K562 (cell line): ENCODE data around the gene HMCN1. TPM values are rescaled to one million over a fixed set of nuclear protein-coding genes. Genes with fewer than 3 reads are reported as not detected.

Experiments used
- ATAC-seq: fragments of 200-7000 bp; cut with Tn5 transposase; 3 replicates; pipeline ENCODE4 v1.9.1; 2020; ENCODE audit warnings: moderate library complexity
- BruUV-seq: library from RNA; stranded (reverse); fragments of 400-500 nt; replicated peaks from 2 replicates; lab custom pipeline; 2021; lab: Mats Ljungman, UMichigan
- CTCF ChIA-PET: fragments of 300-600 bp; formaldehyde crosslinking; extraction: SDS; loops from one replicate; lab custom pipeline; 2021; ENCODE audit warnings: low intra/inter-chr PET ratio; lab: Yijun Ruan, JAX
- POLR2A ChIA-PET: fragments of 300-600, 350-650 bp; sonication (Branson Sonifier 250); formaldehyde crosslinking; extraction: SDS; loops from one replicate; lab custom pipeline; 2021; ENCODE audit warnings: antibody characterized with exemption, inconsistent platforms; lab: Yijun Ruan, JAX
- DNase-seq, 4 experiments: peaks; one replicate each; pipeline versions ENCODE4 v3.0.0 to v3.0.0-alpha.2; 2011 to 2018; ENCODE audit warnings: low spot score in 3 of 4, mixed read lengths in 3 of 4; ENCODE audit errors: extremely low read depth in 1 of 4
- FAIRE-seq: peaks from 2 replicates; lab custom pipeline; 2011; peaks lifted over from hg19 to GRCh38; lab: Jason Lieb, UNC
- H2AFZ ChIP-seq: 2 replicates; pipeline ENCODE4 v1.6.0; 2011; ENCODE audit warnings: low read depth, low read length, control low read depth, inconsistent platforms
- H3K27ac ChIP-seq: fragments of 200-600 bp; 3 replicates; pipeline ENCODE4 v1.8.0; 2011; ENCODE audit warnings: low read depth, mild to moderate bottlenecking, control low read depth, inconsistent platforms, low read length, moderate library complexity, mixed read lengths; ENCODE audit errors: extremely low read depth
- H3K27me3 ChIP-seq, 2 experiments: fragments of 300-600 bp in 1 of 2; 2 replicates in 1 of 2; 3 replicates in 1 of 2; pipeline versions ENCODE4 v1.6.0 to v1.8.0; 2011; ENCODE audit warnings: inconsistent platforms in 2 of 2, low read length in 2 of 2, mild to moderate bottlenecking in 1 of 2, mixed read lengths in 1 of 2, moderate library complexity in 1 of 2; ENCODE audit not compliant: control insufficient read depth in 2 of 2, insufficient read depth in 2 of 2
- H3K36me3 ChIP-seq: fragments of 300-600 bp; 3 replicates; pipeline ENCODE4 v1.8.0; 2011; ENCODE audit warnings: mild to moderate bottlenecking, low read length, inconsistent platforms; ENCODE audit not compliant: control insufficient read depth, insufficient read depth
- H3K4me1 ChIP-seq, 2 experiments: fragments of 200-600 bp in 1 of 2; replicated peaks in 1 of 2; 2 replicates in 1 of 2; 3 replicates in 1 of 2; pipeline versions ENCODE4 v1.5.1 to v1.8.0; 2011; ENCODE audit warnings: inconsistent platforms in 2 of 2, low read length in 2 of 2, mild to moderate bottlenecking in 1 of 2, mixed read lengths in 1 of 2, moderate library complexity in 1 of 2; ENCODE audit not compliant: control insufficient read depth in 2 of 2, insufficient read depth in 2 of 2
- H3K4me2 ChIP-seq: 2 replicates; pipeline ENCODE4 v1.6.1; 2011; ENCODE audit warnings: low read length, control low read depth, inconsistent platforms, mixed read lengths; ENCODE audit not compliant: insufficient read depth
- H3K4me3 ChIP-seq: fragments of 200-600 bp; sonication (generic), shearing (Covaris generic); 2 replicates; pipeline ENCODE4 v1.5.1; 2016; ENCODE audit warnings: control low read depth, inconsistent platforms
- H3K79me2 ChIP-seq: fragments of 200-600 bp; 3 replicates; pipeline ENCODE4 v1.8.0; 2011; ENCODE audit warnings: low read length, inconsistent platforms; ENCODE audit not compliant: control insufficient read depth, insufficient read depth
- H3K9ac ChIP-seq, 2 experiments: 2 replicates each; pipeline versions ENCODE4 v1.6.0 to v1.6.1; 2011; ENCODE audit warnings: low read depth in 2 of 2, low read length in 2 of 2, control low read depth in 1 of 2, inconsistent platforms in 1 of 2, mild to moderate bottlenecking in 1 of 2, mixed read lengths in 1 of 2; ENCODE audit not compliant: insufficient read depth in 1 of 2
- H3K9me1 ChIP-seq: one replicate; pipeline ENCODE4 v1.6.0; 2011; ENCODE audit warnings: inconsistent platforms, mild to moderate bottlenecking, low read length, moderate library complexity; ENCODE audit not compliant: control insufficient read depth, insufficient read depth
- H3K9me3 ChIP-seq: replicated peaks from 2 replicates; pipeline ENCODE4 v1.5.1; 2011; ENCODE audit warnings: low read depth, low read length, inconsistent platforms; ENCODE audit not compliant: control insufficient read depth, insufficient read depth
- H4K20me1 ChIP-seq: replicated peaks from 2 replicates; pipeline ENCODE4 v1.6.1; 2011; ENCODE audit warnings: low read length, inconsistent platforms, mixed read lengths; ENCODE audit not compliant: control insufficient read depth, insufficient read depth
- HEY1 ChIP-seq: fragments of 250-450 bp; sonication (Bioruptor Pico); IDR thresholded peaks from 2 replicates; pipeline ENCODE4 v1.5.0; 2020; ENCODE audit warnings: mild to moderate bottlenecking, moderate library complexity, borderline replicate concordance
- HMGN3 ChIP-seq: IDR thresholded peaks from 2 replicates; pipeline ENCODE4 v1.6.1; 2011; ENCODE audit warnings: borderline replicate concordance, low read depth, mild to moderate bottlenecking, mixed read lengths, low read length; ENCODE audit not compliant: insufficient read length; ENCODE audit errors: extremely low read depth
- NFE2L1 ChIP-seq: fragments of 450-650 bp; IDR thresholded peaks from 2 replicates; pipeline ENCODE4 v1.6.1; 2016; ENCODE audit warnings: missing genetic modification characterization, low read depth, mild to moderate bottlenecking, missing compliant biosample characterization, moderate library complexity, borderline replicate concordance
- NFIX ChIP-seq: fragments of 250-450 bp; sonication (Bioruptor Pico); IDR thresholded peaks from 2 replicates; pipeline ENCODE4 v1.4.0; 2020; ENCODE audit warnings: low read depth, mild to moderate bottlenecking, moderate library complexity
- POLR2G ChIP-seq: fragments of 200-400 bp; formaldehyde crosslinking; IDR thresholded peaks from 2 replicates; pipeline ENCODE4 v1.6.1; 2017; ENCODE audit warnings: low read depth, mild to moderate bottlenecking, antibody characterized with exemption, low read length, moderate library complexity
- TRIM25 ChIP-seq: fragments of 450-650 bp; IDR thresholded peaks from 2 replicates; pipeline ENCODE4 v1.7.0; 2016; ENCODE audit warnings: borderline replicate concordance
- TSC22D4 ChIP-seq: fragments of 450-650 bp; IDR thresholded peaks from 2 replicates; pipeline ENCODE4 v1.6.1; 2016; ENCODE audit warnings: missing genetic modification characterization, missing biosample characterization, control low read depth
- WGBS: fragments of 100-300 bp; shearing (Covaris generic); methylation state at CpG from one replicate; pipeline ENCODE4 v1.1.6; 2016; ENCODE audit warnings: low coverage, mixed read lengths; ENCODE audit not compliant: insufficient coverage; ENCODE audit errors: missing lambda C conversion rate; 5-methylcytosine and 5-hydroxymethylcytosine counted together
- in situ Hi-C: fragments of 300-500 bp; cut with MboI; formaldehyde crosslinking; loops from 4 replicates; pipeline ENCODE4 v1.15.0; 2018; ENCODE audit warnings: inconsistent platforms, mixed read lengths
- intact Hi-C: fragments of 100-400 bp; cut with micrococcal nuclease; formaldehyde crosslinking; loops from 2 replicates; pipeline ENCODE4 v1.14.2; 2022
- polyA plus RNA-seq, 8 experiments: library from polyadenylated mRNA; depleted of rRNA in 4 of 8; stranded (reverse) in 5 of 8; unstranded in 3 of 8; fragments of >200 nt; fragmentation: Nextera tagmentation in 2 of 8; fragmentation: Illumina TruSeq in 1 of 8; extraction: Ambion mirVana in 2 of 8; extraction: Trizol in 1 of 8; gene quantifications; 2 replicates each; pipeline versions ENCODE4 v1.2.1 to v1.2.3, GENCODE V29; 2011 to 2014; ENCODE audit warnings: inconsistent platforms in 1 of 8, missing spikeins in 1 of 8
- total RNA-seq, 7 experiments: library from RNA; depleted of rRNA in 6 of 7; stranded (reverse); fragments of >200 nt in 6 of 7; fragmentation: Illumina TruSeq in 2 of 7; extraction: Trizol in 2 of 7; gene quantifications; 2 replicates each; pipeline versions ENCODE4 v1.2.1 to v1.2.3, GENCODE V29; 2011 to 2021; ENCODE audit warnings: low replicate concordance in 1 of 7

Gene HMCN1
- total and polyA plus RNA-seq, 9 of the 15 experiments (the other 6 are each of a cell fraction or from before 2014, with no cell fraction given) = 0.07 to 0.36 (median 0.21) TPM

- ATAC-seq = no peak
- no TSS peak for BruUV-seq
- Histone ChIP-seq H3K4me1 (no peaks in the 10 kb centered on the region), H3K79me2 (no peaks in the 10 kb centered on the region), H3K36me3 (no peaks in the 10 kb centered on the region), H3K9me1 (no peaks in the 10 kb centered on the region), H3K4me3 (no peak overlapping the region), H3K27me3 (no peaks in the 10 kb centered on the region), H3K27ac (no peak overlapping the region)
- in situ Hi-C loops = no loop called here
- WGBS = 0% methylated on average over 1 of the region's 1 CpG
- intact Hi-C loops = no loop called here
- no peak for DNase-seq
- CTCF ChIA-PET = no interaction called here
- TF ChIP-seq HEY1 (CRISPR knock-in tag) = no peak
- no peak for TF ChIP-seq NFE2L1 (tag)
- no peak for TF ChIP-seq TSC22D4 (tag)
- TF ChIP-seq POLR2G = no peak
- TF ChIP-seq NFIX = no peak
- TF ChIP-seq TRIM25 = no peak
- TF ChIP-seq HMGN3 = no peak
- TF ChIP-seq, all 486 proteins: peak for 0
- Histone ChIP-seq H4K20me1 (no peaks in the 10 kb centered on the region), H3K9ac (no peak overlapping the region), H3K9me3 (no peaks in the 10 kb centered on the region), H3K4me2 (no peak overlapping the region), H2AFZ (no peak overlapping the region)
- no peak for FAIRE-seq
- POLR2A ChIA-PET = interaction anchor here (1.3 kb wide), 1 partner anchor 12 kb away, joined by 3 read pairs; no protein-coding TSS in a partner anchor
These were observed 109.8 kb downstream of the HMCN1 start for GRCh38 chr1:185843986-185844385.
